ENCODE data around the gene CXorf58. TPM values are rescaled to one million over a fixed set of nuclear protein-coding genes. Genes with fewer than 3 reads are reported as not detected.
A peak's percentile ranks its signal among the peaks of the same experiment; 100 is the strongest.

CXorf58 gene
- total and polyA plus RNA-seq, 2 donors (not counting 3 experiments of a cell fraction or from before 2014, with no cell fraction given), result not detected

- peak; percentile 21 for FAIRE-seq
- no TSS peak for BruUV-seq (replicated peaks)
Measured at GRCh38 chrX:23884427-23885024, 23.3 kb upstream of the CXorf58 start.

More at GRCh38 chrX:23884427-23885024, 23.3 kb upstream of the CXorf58 start:
- Histone ChIP-seq H3K27me3 (ENCODE audit: control insufficient read depth in 2 of 2, insufficient read depth in 2 of 2, low read length in 2 of 2) (no peaks in the 10 kb centered on the region), H4K20me1 (replicated peaks; ENCODE audit: control insufficient read depth, extremely low read depth, insufficient read depth, low read length) (no peaks in the 10 kb centered on the region), H2AFZ (ENCODE audit: low read depth, low read length) (no peak overlapping the region), H3K9me3 (replicated peaks; ENCODE audit: control insufficient read depth, insufficient read depth, low read length) (no peaks in the 10 kb centered on the region), H3K79me2 (ENCODE audit: control insufficient read depth, insufficient read depth, low read length) (no peaks in the 10 kb centered on the region), H3K9me1 (replicated peaks; ENCODE audit: control insufficient read depth, extremely low read depth, insufficient read depth, low read length) (no peaks in the 10 kb centered on the region), H3K9ac (replicated peaks; ENCODE audit: extremely low read depth, insufficient read depth, low read length) (no peak overlapping the region), H3K4me1 (ENCODE audit: control insufficient read depth, extremely low read depth, insufficient read depth, low read length) (peaks cover 10% of the 10 kb centered on the region), H3K27ac (ENCODE audit: insufficient read depth, low read depth, low read length) (peak overlapping the region; percentile 37), H3K36me3 (ENCODE audit: control insufficient read depth in 2 of 2, extremely low read depth in 1 of 2, insufficient read depth in 2 of 2, low read length in 2 of 2) (no peaks in the 10 kb centered on the region), H3K4me2 (ENCODE audit: insufficient read depth, low read length) (peak overlapping the region; percentile 24), H3K4me3 (replicated peaks in 1 of 3; ENCODE audit: insufficient read depth in 1 of 3, low read depth in 1 of 3, low read length in 3 of 3) (no peak overlapping the region)
- CTCF ChIA-PET, result interaction anchor here (0.6 to 1.1 kb wide), 2 partner anchors 10 to 18 kb away, joined by 3 to 5 read pairs; no protein-coding TSS in a partner anchor
- DNase-seq (ENCODE audit: low read depth, low spot score), result no peak
- POLR2A ChIA-PET, result no interaction called here
- TF ChIP-seq MYC (IDR thresholded peaks at IDR 0.05; ENCODE audit: low read depth, low read length), result no peak
- TF ChIP-seq CTCF (IDR thresholded peaks at IDR 0.05; ENCODE audit: extremely low read depth in 1 of 2, insufficient read depth in 1 of 2, low read depth in 1 of 2, low read length in 2 of 2), result no peak
- TF ChIP-seq MAX (IDR thresholded peaks at IDR 0.05; ENCODE audit: insufficient read depth, insufficient read length), result no peak
- intact Hi-C loops (cut with micrococcal nuclease) (no loop called here), dilution Hi-C loops (cut with MboI; ENCODE audit: extremely low pct_ligation_motif_present, low sequenced_read_pairs) (no loop called here)

Measured in endothelial cell of umbilical vein (primary cell).